RWPE2 (cell line): Measurements from ENCODE around the gene PARVB.

Experiments used
- ATAC-seq: fragments of 200-7000 bp; cut with Tn5 transposase; 3 replicates; pipeline ENCODE4 v1.9.1; 2021; ENCODE audit warnings: low read depth
- DNase-seq: peaks from one replicate; pipeline ENCODE4 v3.0.0-alpha.2; 2020; ENCODE audit warnings: low spot score
- H3K27ac ChIP-seq: fragments of 450-650 bp; 2 replicates; pipeline ENCODE4 v1.5.1; 2017; ENCODE audit warnings: mild to moderate bottlenecking; ENCODE audit not compliant: poor library complexity, severe bottlenecking
- H3K27me3 ChIP-seq: fragments of 250-450 bp; sonication (Bioruptor Pico); 2 replicates; pipeline ENCODE4 v1.5.1; 2021; ENCODE audit warnings: mild to moderate bottlenecking, moderate library complexity; ENCODE audit not compliant: insufficient read depth, poor library complexity, severe bottlenecking
- H3K36me3 ChIP-seq: fragments of 250-450 bp; sonication (Bioruptor Pico); 2 replicates; pipeline ENCODE4 v1.5.1; 2020; ENCODE audit warnings: low read depth, mild to moderate bottlenecking, moderate library complexity
- H3K4me1 ChIP-seq: fragments of 250-450 bp; sonication (Bioruptor Pico); 2 replicates; pipeline ENCODE4 v1.5.1; 2021; ENCODE audit warnings: mild to moderate bottlenecking, moderate library complexity; ENCODE audit not compliant: insufficient read depth, poor library complexity, severe bottlenecking
- H3K4me3 ChIP-seq: fragments of 250-450 bp; sonication (Bioruptor Pico); 2 replicates; pipeline ENCODE4 v1.5.1; 2021; ENCODE audit warnings: mild to moderate bottlenecking, moderate library complexity; ENCODE audit not compliant: severe bottlenecking
- H3K9me3 ChIP-seq: fragments of 250-450 bp; sonication (Bioruptor Pico); 2 replicates; pipeline ENCODE4 v1.5.1; 2021; ENCODE audit warnings: mild to moderate bottlenecking, moderate library complexity; ENCODE audit not compliant: severe bottlenecking
- CTCF ChIP-seq: fragments of 450-650 bp; IDR thresholded peaks from one replicate; pipeline ENCODE4 v1.5.1; 2017; ENCODE audit warnings: mild to moderate bottlenecking, moderate library complexity; ENCODE audit not compliant: poor library complexity, severe bottlenecking

PARVB gene

GRCh38 chr22:44132724-44133123, 108.6 kb downstream of the PARVB start:
- no peak overlapping the region for H3K27ac ChIP-seq
- H3K9me3 ChIP-seq = no peaks in the 10 kb centered on the region
- ATAC-seq = no peak
- H3K27me3 ChIP-seq = no peaks in the 10 kb centered on the region
- no peaks in the 10 kb centered on the region for H3K4me1 ChIP-seq
- no peak for DNase-seq
- no peak for TF ChIP-seq CTCF
- H3K4me3 ChIP-seq = no peak overlapping the region
- H3K36me3 ChIP-seq = no peaks in the 10 kb centered on the region; the same call in 1 of the 2 replicates

- ATAC-seq (no peak), DNase-seq (no peak)
- no peaks in the 10 kb centered on the region for H3K4me1 ChIP-seq
- TF ChIP-seq CTCF = no peak
- H3K9me3 ChIP-seq = no peaks in the 10 kb centered on the region
- no peak overlapping the region for H3K4me3 ChIP-seq
- no peaks in the 10 kb centered on the region; the same call in 1 of the 2 replicates for H3K36me3 ChIP-seq
- H3K27ac ChIP-seq = no peak overlapping the region
- H3K27me3 ChIP-seq = no peaks in the 10 kb centered on the region
Measured at GRCh38 chr22:44133161-44133560, 109.1 kb downstream of the PARVB start.

GRCh38 chr22:44133901-44134571, 109.9 kb downstream of the PARVB start:
- TF ChIP-seq CTCF = no peak
- no peaks in the 10 kb centered on the region for H3K9me3 ChIP-seq
- H3K27me3 ChIP-seq = no peaks in the 10 kb centered on the region
- no peak for DNase-seq
- no peaks in the 10 kb centered on the region for H3K4me1 ChIP-seq
- ATAC-seq = no peak
- no peaks in the 10 kb centered on the region; the same call in 1 of the 2 replicates for H3K36me3 ChIP-seq
- H3K4me3 ChIP-seq = no peak overlapping the region
- no peak overlapping the region for H3K27ac ChIP-seq

GRCh38 chr22:44136112-44136511, 112.0 kb downstream of the PARVB start:
- Histone ChIP-seq H3K36me3 (no peaks in the 10 kb centered on the region; the same call in 1 of the 2 replicates), H3K27ac (no peak overlapping the region), H3K4me3 (no peak overlapping the region), H3K4me1 (no peaks in the 10 kb centered on the region), H3K27me3 (no peaks in the 10 kb centered on the region), H3K9me3 (no peaks in the 10 kb centered on the region)
- ATAC-seq (no peak), DNase-seq (no peak)
- TF ChIP-seq CTCF = no peak

GRCh38 chr22:44136786-44137185, 112.7 kb downstream of the PARVB start:
- H3K36me3 ChIP-seq = no peaks in the 10 kb centered on the region; the same call in 1 of the 2 replicates
- no peaks in the 10 kb centered on the region for H3K27me3 ChIP-seq
- H3K9me3 ChIP-seq = no peaks in the 10 kb centered on the region
- H3K4me1 ChIP-seq = no peaks in the 10 kb centered on the region
- ATAC-seq (no peak), DNase-seq (no peak)
- TF ChIP-seq CTCF = no peak
- no peak overlapping the region for H3K27ac ChIP-seq
- no peak overlapping the region for H3K4me3 ChIP-seq
